ENCODE data around the gene CFAP299.

CFAP299 gene

DNA sequence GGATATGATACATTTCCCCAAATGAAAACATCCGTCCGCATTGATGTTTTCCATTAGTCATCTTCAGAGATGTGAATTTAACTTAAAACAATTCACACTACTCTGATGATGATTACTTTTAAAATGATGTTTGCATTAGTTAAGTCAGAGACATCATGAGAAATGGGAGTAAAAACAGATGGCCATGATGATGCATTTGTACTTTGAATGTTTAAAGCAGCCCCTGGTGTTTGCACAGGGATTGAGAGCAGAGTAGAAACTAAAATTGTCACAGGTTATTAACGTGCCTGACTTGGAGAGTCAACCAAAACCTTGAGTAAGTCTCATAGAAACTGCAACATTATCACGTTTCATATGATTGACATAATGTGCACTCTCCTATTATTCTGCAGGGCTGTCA lies 117.2 kb downstream of the CFAP299 start:
- DNase-seq: no peak

DNA sequence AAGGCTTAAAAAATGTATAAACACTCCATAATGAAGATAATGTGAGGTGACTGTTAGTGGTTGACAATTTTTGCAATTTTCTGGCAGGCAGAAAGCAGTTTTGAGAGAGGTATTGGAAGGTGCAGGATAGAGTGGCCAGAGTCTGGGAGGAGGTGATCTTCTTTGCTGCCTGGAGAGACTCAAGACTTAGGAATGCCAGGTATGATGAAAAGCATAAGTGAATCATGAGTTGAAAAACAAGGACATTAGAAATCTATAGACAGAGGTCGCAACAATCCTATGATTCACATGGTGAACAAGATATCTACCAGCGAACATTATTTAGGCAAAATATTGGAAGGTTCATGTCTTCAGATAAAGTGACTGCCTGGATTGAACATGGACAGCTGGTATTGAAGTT lies 118.5 kb downstream of the CFAP299 start:
- no peak for DNase-seq

DNA sequence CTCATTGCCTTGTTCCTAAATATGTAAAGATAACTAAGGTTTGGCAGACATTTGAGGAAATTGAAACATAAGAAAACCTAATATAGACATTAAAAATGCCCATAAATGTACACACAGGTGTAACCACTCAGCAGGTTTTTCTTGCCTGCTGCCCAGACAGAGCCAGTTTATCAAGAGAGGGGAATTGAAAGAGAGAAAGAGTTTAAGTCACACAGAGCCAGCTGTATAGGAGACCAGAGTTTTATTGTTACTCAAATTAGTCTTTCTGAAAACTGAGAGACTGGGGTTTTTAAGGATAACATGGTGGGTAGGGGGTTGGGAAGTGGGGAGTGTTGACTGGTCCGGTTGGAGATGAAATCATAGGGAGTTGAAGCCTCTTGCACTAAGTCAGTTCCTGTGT lies 119.0 kb downstream of the CFAP299 start:
- no peak for DNase-seq

DNA sequence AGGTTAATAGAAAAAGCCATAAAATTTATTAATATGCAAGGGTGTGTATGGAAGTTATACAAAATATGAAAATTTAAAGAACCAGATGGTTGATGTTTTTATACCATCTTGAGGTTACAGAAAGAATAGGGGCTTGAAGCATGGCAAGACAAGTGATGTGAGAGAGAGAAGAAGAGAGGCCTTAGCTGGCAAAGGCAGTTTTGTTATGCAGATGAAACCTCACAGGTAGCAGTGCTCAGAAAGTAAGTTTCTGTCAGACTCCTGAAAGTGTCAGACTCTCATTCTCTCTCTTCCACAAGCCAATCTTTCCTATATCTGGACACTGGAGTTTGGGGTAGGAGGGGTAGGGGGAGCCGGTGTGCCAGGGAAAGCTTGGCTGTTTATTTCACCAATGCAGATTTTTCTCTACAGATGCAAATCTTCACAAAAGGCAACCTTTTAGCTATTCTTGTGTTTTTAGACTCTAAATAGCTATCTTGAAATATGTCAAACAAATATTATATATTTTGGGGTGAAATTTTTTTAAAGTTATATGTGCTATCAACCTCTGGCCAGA lies 124.5 kb downstream of the CFAP299 start:
- peak; percentile 11 for DNase-seq

DNA sequence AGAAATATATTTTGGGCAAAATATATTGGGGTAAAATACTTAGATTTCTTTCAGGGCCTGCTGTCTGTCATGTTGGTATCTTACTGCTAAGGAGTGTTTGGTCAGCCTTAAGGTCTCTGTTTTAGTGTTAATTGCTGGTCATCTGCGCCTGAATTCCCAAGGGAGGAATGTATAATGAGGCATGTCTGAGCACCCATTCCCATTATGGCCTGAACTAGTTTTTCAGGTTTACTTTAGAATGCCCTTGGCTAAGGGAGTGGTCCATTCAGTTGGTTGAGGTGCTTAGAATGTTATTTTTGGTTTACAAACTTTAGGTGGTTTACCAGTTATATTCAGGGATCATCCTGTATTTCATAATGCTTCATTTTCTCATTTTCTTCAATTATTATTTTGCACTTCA lies 125.9 kb downstream of the CFAP299 start:
- DNase-seq: no peak

DNA sequence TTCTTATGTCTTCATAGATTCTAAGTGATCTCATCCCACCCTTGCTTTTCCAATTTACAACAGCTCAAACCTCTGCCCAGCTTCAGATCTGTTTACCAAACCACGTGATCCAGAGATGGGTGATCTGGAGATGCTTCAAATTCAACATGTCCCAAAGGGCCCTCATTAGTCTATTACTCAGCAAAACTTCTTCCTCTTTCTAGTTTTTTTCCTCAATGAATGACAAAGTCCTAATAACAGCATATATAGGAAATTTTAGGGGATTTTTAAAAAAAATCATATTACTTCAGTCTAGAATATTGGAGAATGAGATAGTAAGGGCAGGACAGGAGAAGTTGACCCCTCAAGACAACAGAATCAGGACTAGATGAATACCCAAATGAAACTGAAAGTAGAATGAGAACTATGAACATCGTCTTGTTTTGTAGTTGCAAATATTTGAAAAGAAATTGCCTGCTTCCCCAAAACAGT lies 127.1 kb downstream of the CFAP299 start:
- DNase-seq: no peak

DNA sequence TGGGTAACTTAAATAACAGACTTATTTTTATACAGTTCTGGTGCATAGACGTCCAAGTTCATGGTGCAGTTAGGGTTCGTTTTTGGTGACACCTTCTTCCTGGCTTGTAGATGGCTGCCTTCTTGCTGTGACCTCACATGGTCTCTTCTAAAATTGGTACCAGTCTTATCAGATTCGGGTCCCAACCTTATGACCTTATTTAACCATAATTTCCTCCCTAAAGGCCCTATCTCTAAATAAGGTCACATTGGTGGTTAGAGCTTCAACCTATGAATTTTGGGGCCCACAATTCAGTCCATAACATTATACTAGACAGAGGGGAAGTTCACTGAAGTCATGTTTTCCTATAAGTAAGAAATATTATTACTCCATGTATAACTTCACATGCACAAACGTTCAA lies 128.0 kb downstream of the CFAP299 start:
- no peak for DNase-seq

DNA sequence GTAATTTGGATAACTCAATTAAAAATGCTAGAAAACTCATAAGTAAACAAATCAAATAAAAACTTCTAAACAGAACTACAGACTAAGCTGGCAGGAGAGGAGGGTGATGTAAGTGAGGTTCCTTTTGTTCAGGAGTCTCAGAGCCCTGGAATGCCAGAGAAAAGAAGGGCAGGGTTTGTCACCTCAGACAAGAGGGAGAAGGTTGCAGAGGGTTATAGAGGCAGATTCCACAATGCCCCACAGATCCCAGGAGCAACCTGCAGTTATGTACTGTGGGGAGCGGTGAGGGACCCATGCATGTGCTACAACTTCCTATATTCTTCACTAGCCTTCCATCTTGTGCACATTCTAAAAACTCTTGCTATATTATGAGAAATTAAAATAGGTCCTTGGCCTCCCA lies 129.7 kb downstream of the CFAP299 start:
- DNase-seq: no peak

DNA sequence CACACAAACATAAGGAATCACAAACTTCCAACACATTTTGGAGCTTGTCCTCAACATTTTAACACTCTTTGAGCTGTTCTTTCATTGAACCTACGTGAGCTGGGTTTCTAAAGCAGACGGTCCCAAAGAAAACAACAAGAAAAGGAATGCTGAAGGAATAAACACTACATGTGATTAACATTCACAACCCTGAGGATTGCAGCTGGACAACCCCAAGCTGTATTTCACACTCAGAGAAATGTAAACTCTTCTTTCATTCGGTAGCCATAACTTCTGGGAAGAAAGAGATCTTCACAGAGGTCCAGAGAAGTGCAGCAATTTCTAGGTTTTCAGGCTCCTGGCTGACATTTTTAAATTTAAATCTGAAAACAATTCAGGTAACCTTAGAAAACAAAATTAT lies 130.2 kb downstream of the CFAP299 start:
- no peak for DNase-seq

DNA sequence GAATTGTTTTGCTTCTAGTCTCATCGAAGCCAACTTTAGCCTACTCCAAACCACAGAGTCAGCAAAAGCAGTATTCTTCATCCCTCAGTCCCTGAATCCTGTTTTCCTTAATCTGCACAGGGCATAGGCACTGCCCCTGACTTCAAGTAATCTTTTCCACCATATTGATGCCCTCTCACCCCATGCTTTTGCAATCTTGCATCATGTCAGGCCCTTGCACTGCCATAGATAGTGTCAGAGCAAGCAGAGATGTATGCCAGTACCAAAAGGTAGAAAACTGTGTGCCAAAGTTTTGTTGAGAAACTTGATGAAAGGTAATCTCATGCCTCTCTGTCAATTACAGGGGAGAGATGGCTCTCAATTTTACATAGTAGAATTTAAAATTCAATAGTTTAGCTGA lies 131.1 kb downstream of the CFAP299 start:
- DNase-seq: no peak

DNA sequence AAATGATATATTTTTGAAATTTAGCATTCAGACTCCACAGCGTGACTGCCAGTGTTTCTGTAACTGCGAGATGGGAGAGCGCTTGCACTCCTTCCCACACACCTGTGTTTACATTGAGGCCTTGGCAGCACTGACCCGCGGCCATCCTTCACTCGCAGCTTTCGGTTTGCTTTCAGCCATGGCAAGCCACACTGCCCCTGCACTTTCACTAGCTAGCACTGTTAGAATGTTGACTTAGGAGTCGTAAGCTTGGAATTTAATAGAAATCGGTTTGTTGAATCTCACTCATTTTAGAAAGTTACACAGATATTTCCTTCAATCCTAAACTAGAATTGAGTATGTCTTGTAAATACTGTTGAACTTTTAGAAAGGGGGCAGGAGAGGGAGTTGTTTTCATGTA lies 136.2 kb downstream of the CFAP299 start:
- DNase-seq: no peak

DNA sequence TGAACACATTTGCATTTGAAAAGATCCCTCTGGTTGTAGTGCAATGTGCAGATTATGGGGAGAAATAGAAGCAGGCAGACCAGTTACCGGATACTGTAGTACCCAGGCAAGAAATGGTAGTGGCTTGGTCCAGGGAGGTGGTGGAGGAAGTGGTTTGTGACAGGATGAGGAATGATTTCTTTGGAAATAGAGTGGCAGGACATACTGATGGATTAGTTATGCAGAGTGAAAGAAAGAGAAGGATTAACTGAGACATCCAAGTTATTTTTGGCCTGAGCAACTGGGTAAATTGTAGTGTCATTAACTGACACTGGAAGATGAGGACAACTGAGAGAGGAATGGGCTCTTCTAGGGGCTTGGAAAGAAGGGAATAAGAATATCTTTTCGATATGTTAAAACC lies 139.7 kb downstream of the CFAP299 start:
- no peak for DNase-seq

DNA sequence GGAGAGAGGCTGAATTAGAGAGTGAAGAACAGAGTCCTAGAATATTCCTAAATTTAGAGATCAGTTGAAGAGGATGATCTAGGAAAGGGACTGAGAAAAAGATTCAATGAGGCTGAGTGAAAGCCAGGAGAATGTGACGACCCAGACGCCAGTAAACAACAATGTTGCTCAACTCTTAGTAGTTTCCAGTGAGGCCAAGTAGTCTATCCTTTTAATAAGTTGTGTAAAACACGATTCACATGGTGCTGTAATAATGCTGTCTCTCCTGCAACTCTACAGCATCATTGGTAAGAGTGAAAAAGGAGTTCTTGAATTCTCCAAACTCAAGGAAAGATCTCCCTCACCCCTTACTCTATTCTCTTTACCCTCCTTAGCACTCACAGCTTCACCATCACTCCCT lies 140.3 kb downstream of the CFAP299 start:
- DNase-seq: no peak

DNA sequence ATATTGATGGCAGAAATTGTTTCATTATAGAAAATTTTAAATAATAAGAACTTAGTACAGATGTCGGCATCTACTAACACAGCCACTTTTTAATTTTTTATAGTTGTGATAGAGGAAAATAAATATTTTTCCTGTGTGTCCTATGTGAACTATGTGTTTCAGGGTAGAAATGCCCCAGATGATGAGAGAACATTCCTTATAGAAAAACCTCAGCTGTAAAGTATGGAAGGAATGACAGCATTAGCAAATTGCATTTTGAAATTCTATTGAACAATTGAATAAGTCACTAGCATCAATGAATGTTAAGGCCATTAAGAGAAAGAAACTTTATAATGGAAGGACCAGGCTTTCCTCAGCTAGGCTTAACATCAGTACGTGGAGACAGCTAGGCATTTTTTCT lies 149.2 kb downstream of the CFAP299 start:
- DNase-seq: no peak

DNA sequence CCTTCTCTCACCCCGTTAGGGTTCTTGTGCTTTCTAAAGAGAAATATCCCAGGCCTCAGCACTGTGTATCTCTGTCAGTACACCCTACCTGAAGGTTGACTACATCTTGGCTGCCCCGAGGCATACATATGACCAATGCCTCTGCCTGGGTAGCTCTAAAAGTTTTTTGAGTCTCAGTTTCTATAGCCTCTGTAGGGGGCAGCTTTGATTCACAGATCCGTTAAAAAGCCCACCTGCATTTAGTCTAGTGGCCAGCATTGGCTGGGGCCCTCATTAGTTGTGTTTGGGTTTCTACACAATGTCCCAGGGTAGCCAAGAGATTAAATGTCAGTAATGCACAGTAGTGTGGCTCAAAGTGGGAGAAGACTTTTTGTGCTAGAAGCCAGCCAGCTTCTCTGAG lies 151.1 kb downstream of the CFAP299 start:
- DNase-seq: no peak

DNA sequence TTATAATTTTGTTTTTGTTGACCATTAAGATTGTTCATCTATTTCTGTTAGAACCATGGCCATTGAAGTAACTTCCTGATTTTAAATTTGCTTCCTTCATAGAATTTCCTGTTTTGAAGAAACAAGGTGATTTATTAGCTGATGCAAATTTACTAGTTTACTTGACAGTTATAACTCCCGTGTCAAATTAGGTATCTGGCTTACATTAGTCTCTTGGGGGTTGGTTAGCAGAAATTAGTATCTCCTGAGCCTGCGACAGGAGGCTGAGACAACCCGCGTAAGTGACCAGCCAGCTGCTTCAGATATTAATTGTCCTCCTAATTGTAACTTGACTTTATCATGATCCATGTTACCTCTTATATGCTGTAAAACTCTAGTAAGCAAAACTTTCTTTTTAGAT lies 154.3 kb downstream of the CFAP299 start:
- DNase-seq: no peak

DNA sequence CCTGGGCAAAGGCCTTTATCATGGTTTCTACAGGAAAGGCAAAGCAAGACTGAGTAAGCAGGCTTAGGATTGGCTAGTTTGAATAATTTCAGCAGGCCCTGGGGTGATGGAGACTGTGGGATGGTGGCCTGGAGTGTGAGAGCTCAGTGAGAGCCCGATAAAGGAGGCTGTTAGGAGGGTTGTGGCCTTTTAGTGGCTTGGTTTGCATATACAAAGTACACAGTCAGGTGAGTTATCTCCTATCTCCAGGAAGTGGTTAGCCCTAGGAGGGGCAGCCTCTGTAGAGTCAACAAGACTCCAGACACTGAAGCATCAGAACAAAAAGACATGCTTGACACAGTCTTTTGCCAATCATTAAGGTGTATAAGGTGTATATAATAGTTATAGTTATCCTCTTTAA lies 157.2 kb downstream of the CFAP299 start:
- peak; percentile 13 for DNase-seq

DNA sequence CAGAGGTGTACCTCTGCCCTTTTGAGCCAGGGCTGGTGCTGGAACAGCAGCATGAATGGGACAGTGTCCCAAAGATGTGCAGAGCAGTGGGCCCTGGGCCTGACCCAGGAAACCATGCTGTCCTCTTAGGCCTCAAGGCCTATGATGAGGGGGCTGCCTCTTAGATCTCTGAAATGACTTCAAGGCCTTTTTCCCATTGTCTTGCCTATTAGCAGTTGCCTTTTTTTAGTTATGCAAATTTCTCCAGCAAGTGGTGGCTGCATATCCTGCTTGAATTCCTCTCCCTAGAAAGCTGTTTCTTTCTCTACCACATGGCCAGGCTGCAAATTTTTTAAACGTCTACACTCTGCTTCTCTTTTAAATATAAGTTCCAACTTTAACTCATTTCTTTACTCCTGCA lies 160.3 kb downstream of the CFAP299 start:
- DNase-seq: no peak

DNA sequence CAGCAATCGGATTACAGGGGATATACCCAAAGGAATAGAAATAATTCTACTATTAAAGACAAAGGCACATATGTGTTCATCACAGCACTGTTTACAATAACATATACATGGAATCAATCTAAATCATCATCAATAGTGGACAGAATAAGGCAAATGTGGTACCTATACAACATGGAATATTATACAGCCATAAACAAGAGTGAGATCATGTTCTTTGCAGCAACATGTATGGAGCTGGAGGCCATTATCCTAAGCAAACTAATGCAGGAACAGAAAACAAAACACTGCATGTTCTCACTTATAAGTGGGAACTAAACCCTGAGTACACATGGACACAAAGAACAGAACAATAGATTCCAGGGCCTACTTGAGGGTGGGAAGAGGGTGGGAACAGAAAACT lies 163.2 kb downstream of the CFAP299 start:
- DNase-seq: no peak

DNA sequence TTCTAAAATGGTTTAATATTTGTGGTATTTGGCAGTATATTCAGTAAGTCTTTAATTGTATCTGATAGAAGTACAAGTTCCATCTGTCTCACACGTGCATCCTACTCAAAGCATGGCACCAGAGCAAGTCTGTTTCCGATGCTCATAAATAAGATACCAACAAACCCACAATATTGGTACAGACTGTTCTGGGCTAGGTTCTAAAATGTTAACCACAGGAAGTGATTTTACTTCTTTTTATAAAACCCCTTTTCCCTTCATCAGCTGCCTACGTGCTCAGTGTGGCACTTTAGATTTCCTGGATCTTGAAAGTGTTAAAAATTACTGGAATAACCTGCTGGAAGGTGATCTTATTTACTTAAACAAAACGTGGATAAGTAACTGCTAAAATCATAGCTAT lies 165.1 kb downstream of the CFAP299 start:
- DNase-seq: no peak

DNA sequence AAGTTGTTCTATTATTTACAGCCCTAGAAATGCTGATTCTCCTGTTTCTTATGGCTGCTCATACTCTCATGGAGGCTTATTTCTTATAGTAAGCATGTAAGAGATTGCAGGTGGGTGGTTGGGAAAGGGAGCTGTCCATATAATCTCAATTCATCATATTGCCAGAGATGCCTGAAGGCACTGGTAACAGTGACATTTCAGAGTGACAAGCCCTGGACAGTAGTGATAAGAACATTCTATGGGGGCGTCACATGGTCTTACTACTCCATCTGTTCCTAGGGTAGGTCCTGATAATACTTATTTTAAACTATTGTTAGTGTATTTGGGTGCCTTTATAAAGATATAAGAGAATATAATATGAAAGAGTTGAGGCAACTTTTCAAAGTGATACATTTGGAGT lies 171.5 kb downstream of the CFAP299 start:
- DNase-seq: no peak

DNA sequence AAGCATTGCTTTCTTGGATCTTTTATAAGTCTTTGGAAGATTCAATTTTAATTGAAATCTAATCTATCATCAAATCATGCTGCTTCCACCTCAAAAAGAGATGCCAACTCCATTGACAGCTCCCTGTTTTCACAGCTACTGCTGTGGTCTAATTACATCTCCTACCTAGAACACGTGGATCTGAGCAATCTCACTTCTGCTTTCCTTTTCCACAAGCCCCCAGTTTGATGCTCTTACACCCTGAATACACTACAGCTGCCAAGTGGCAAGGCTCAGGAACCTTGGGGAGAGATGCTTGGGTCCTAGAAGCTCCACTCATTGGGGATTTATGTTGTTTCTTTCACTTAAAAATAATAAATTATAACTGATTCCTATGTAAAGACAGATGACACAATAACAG lies 172.0 kb downstream of the CFAP299 start:
- DNase-seq: no peak

DNA sequence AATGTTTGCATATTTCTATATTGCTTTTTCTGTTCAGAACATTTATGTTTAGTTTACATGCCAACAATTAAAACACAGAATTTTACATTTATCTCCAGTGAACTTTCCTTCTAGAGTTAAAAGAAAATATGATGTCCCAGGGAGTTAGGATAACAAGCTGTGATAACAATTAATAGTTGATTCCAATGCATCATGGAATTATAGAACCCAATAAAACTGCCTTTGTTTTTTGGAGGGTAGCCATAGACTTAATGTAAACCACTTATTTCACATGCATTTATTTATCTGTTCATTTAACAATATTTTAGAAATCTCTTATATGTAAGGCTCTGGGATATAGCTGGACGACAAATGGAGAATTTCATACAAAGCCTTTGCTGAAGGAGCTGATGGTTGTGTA lies 180.0 kb downstream of the CFAP299 start:
- no peak for DNase-seq

DNA sequence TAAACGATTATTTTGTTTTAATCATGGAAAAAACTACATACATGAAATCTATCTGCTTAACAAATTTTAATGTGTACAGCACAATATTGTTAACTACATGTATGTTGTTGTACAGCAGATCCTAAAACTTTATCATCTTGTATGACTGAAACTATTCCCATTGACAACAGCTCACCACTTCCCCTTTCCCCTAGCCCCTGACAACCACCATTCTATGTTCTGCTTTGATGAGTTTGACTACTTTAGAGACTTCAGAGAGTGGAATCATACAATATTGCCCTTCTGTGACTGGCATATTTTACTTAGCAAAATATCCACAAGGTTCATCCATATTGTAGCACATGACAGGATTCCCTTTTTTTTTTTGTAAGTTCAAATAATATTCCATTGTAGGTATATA lies 185.9 kb downstream of the CFAP299 start:
- DNase-seq: no peak

DNA sequence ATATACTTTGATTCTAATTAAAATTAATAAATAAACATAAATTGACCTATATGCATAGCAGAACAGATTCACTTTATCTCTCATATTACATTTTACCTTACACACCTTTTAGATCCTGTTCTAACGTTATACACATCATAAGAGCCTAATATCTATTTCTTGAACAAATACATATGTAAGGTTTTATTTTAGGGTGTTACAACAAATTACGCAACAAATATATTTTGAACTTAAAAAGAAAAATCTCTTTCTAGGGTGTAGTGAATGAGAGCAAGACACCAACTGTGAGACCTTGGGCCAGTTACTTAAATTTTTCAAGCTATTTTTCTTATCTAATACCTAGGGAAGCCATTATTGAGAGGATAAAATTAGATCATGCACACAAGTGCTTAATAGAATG lies 191.2 kb downstream of the CFAP299 start:
- no peak for DNase-seq

DNA sequence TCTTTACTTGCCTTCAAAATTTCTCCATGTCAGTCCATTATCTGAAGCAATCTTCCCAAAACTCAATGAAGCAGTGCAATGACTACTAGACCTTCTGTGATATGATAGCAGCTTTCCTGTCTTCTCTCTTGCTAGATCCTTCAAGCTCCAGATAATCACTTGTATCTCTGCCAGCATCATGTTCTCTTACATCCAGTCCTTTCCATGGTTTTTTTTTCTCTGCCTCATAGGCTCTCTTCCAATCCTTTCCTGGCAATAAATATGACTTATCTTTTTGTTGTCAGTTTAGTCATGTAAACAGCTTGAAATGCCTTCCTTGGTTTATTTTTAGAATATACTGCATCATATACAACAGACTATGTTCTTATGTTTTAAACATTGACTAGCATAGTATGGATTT lies 193.5 kb downstream of the CFAP299 start:
- DNase-seq: no peak

All from activated naive CD4-positive, alpha-beta T cell treated with anti-CD3 and anti-CD28 coated beads, Interleukin-2, amount 50 U/mL, for 16 hours (primary cell).